T-helper 1 cell (primary cell): ENCODE results near the gene MTG2.
"Not testable (repeated sequence)": the region's sequence is repeated elsewhere in the genome, so short reads cannot be mapped to it uniquely, and the experiment has no call there.

Source experiments
- DNase-seq, 5 donors: peaks; one replicate each; pipeline ENCODE4 v3.0.0-alpha.2; 2012 to 2020

MTG2 gene

GRCh38 chr20:62146019-62146755 is 36.6 kb upstream of the MTG2 start:
- DNase-seq = no peak

- DNase-seq = no peak
These were observed 35.7 kb upstream of the MTG2 start for GRCh38 chr20:62147125-62147524.

DNA sequence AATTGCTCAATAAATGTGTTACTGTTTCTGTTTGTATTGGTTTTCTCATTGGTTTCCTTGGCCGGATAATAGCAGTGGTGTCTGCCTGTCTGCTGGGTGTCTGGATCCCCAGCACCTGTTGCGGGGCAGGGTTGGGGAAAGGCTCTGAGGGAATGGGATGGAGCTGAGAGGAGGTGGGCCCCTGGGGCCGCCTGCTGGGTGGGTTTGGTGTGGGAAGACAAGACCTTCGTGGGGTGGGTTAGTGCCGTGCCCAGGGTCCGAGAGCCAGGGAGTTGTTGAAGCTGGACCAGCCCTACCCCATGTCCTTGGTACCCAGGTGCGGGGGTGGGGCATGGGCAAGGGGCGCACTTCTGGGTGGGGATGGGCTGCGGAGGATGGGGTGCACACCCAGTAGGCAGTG is 35.3 kb upstream of the MTG2 start:
- no peak for DNase-seq

GRCh38 chr20:62148383-62148782 is 34.4 kb upstream of the MTG2 start:
- not testable (repeated sequence) for DNase-seq

DNA sequence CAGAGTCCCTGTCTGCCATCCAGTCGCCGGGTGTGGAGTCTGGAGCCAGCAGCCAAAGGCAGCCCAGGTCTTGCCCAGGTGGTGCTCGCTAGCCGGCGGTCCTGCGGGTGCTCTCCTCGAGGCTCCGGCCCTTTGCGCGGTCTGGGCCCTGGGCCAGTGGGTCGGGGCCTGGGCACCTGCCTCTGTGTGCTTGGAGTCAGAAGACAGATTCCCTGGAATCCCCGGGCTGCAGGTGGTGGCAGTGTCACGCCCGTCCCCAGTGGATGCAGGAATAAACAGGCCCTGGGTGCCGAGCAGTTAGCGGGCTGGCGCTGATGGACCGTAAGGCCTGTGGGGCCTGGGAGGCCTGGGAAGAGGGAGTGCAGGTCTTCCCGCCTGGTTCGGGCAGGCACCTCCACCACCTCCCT is 33.9 kb upstream of the MTG2 start:
- DNase-seq = no peak

GRCh38 chr20:62149532-62150309 is 33.1 kb upstream of the MTG2 start:
- no peak for DNase-seq

- no peak for DNase-seq
These were observed 32.6 kb upstream of the MTG2 start for GRCh38 chr20:62150310-62150575.

GRCh38 chr20:62151225-62151624 is 31.6 kb upstream of the MTG2 start:
- DNase-seq = no peak

DNA sequence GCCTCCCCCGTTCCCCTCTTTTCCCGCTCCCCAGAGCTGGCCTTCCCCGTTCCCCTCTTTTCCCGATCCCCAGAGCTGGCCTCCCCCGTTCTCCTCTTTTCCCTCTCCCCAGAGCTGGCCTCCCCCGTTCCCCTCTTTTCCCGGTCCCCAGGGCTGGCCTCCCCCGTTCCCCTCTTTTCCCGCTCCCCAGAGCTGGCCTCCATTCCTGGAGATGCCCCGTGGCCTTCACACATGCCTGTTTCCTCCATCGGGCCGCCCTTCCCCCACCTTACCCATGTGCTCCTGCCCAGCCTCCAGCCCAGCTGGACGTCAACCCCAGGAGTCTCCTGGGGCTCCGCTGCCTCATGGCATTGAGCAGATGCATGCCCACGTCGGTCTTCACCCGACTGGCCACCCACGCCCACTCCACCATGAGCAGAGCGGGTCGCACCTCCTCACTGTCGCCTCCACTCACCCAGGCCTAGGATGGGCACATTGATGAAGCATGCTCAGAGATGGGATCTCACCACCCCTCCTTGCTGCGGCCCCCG is 30.9 kb upstream of the MTG2 start:
- DNase-seq = no peak

- no peak for DNase-seq
These were observed 27.2 kb upstream of the MTG2 start for GRCh38 chr20:62155428-62156253.

DNA sequence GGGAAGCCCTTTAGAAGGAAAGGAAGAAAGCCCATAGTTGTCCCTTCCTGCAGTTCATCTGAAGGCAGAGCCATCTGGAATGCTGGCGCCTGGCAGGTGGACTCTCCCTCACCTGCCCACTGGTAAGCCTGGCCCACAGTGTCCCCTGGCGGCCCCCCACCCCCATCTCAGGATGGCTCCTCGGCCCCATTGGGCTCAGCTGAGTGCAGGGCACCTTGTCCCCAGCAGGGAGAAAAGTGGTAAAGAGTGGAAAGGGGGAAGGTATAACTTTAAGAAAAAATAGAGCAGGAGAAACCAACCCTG is 26.6 kb upstream of the MTG2 start:
- no peak for DNase-seq

DNA sequence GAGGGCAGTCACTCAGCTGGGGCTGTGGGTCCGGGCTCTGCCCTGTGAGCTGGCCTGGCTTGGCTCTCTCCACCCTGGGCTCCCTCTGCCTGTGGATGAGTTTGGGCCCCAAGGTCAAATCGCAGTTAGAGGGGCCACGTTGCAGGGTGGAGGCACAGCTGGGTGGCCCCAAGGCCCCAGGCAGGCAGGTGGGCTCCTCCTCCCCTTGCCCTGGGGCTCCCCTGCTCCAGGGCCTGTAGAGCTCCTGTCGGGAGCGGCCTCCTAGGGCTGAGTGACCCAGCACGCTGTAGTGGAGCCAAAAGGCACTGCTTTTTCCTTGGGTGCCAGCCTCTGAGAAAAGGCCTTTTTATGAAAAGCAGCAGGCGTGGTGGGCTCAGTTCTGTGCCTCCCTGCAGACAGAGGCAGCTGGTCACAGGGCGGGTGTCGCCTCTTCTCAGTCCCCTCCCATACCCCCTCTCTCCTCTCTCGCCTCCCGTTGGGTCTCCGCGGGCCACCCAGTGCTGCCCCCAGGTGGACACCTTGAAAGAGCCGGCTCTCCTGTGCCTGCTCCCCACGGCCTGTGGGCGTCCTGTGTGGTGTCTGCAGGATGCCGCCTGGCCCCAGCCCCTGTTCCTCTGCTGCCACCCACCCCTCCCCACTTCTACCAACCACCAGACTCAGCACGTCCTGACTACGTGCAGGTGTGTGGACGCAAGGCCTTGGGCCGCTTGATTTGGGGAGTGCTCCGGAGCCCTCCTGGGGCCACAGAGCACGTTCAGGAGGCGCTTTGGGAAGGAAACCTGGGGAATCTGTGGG is 26.0 kb upstream of the MTG2 start:
- DNase-seq = peak; percentile 46 to 72 (median 56)

DNA sequence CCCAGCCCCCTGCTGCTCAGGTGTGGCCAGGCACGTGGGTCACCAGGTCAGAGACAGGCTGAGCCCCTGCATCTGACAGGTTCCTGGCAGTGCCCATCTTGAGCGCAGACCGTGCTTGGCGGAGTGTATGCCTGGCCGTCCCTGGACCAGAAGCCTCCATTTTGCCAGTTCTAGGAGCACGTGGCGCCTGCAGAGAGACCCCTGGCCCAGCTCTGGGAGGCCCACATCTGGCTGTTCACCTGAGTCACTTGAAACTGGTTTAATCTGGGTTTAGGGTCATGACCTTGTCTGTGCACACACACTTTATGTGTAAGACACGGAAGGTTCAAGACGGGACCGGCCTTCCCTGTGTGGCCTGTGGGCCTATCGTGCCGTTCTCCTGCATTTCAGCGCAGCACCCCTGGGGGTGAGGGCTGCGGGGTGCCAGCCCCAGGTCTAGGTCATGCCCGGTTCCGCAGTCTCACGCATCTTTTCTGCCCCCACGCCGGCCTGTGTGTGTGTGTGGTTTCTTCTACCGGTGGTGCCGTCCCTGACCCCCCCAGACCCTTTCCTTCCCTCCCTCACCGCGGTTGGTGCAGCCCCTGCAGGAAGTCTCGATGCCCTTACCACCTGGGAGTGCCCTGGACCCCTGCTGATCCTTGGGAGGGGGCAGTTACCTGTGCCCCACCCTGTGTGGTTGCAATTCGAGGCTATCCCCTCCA is 25.3 kb upstream of the MTG2 start:
- no peak for DNase-seq

DNA sequence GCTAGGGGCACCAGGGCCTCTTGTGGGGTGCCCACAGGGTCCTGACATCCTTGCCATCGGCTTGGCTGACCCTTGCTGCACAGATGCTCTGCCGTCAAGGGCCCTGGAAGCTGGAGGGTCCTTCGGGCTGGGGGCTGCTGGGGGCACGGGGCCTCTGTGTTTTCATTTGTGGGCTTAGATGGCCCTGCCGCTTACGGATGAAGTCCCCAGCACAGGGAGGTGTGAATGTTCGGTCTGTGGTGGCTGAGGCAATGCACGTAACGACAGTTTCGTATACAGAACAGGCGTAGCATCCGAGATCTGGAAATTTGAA is 24.8 kb upstream of the MTG2 start:
- DNase-seq = no peak

DNA sequence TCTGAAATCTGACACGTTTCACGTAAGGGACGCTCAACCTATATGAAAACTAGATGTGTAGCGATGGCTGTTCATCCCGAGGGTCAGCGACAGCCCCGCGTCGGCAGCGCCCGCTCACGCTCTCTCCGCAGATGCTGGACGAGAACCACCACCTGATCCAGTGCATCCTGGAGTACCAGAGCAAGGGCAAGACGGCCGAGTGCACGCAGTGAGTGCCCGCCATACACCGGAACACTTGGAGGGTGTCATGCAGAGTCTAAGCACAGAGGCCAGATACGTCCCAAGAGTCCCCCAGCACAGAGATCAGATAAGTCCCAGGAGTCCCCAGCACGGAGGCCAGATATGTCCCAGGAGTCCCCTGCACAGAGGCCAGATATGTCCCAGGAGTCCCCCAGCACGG is 24.3 kb upstream of the MTG2 start:
- no peak for DNase-seq

GRCh38 chr20:62159052-62159451 is 23.8 kb upstream of the MTG2 start:
- no peak for DNase-seq

DNA sequence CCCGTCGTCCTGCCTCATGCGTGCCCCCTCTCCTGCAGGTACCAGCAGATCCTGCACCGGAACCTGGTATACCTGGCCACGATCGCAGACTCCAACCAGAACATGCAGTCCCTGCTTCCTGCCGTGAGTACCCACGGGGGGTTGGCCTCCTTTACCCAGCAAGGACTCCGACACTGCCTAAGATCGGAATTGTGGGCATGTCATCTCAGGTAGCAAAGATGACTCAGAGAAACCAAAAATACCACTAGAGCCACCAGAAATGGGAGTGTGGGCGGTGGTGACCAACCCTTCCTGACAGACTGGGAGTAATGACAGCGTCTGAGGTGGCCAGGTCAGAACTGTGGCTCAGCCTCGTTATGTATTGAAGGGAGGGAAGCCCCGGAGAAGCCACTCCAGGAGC is 23.0 kb upstream of the MTG2 start:
- DNase-seq = peak in 1 of 5 donors; percentile 59

DNA sequence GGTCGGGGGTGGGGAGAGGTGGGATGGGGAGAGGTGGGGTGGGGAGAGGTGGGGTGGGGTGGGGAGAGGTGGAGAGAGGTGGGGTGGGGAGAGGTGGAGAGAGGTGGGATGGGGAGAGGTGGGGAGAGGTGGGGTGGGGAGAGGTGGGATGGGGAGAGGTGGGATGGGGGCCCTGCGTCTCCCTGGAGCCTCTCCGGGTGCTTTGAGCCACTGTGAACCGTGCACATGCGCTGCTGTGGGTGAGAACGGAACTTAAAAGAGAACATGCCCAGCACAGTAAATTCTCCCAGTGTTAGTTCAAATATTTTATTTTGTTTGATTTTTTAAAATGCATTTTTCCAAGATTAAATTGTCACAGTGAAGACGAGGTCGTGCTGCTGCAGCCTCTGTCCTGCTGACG is 22.6 kb upstream of the MTG2 start:
- DNase-seq = no peak

GRCh38 chr20:62160876-62161275 is 22.0 kb upstream of the MTG2 start:
- DNase-seq = no peak

DNA sequence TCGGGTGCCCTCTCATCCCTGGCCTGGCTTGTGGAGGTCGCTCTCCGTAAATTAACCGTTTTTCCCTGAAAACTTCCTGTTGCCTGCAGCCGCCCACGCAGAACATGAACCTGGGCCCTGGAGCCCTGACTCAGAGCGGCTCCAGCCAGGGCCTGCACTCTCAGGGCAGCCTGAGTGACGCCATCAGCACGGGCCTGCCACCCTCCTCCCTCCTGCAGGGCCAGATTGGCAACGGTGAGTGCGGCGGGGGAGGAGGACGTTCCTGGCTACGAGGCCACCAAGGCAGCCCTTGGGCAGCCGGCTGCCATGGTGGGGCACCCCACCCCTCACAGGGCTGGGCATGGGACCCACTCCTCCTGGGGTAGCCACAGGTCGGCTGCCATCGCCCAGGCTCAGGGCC is 21.5 kb upstream of the MTG2 start:
- DNase-seq = no peak

GRCh38 chr20:62162765-62163484 is 19.9 kb upstream of the MTG2 start:
- no peak for DNase-seq

- DNase-seq = no peak
These were observed 19.4 kb upstream of the MTG2 start for GRCh38 chr20:62163485-62163865.
